GM18909 (cell line): Measurements from ENCODE around the gene CAPN11.
"Not testable (repeated sequence)": the region's sequence is repeated elsewhere in the genome, so short reads cannot be mapped to it uniquely, and the experiment has no call there.

Source experiments
- ATAC-seq: cut with Tn5 transposase; IDR thresholded peaks from one replicate; pipeline ENCODE4 v1.9.1; 2021; ENCODE audit warnings: mild to moderate bottlenecking; ENCODE audit not compliant: unreplicated experiment, poor library complexity

Gene CAPN11

DNA sequence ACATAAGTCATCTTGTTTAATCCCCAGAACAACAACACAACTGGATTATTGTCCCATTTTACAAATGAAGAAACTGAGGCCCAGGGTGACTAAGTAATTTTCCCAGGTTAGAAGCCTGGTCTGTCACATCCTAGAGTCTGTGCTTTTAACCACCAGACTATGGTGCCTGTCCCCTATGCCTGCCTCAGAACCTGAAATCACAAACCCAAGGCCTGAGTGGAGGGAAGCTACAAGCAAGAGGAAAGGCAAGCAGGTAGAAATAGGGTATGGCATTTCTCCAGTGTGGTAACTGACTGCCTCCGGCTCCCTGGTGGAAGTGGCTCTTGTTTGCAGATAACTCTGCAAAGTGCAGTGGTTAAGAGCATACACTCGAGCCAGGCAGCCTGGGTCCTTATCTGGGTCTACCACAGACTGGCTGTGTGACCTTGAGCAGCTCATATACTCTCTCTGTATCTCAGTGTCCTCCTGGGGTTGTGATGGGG, 28.7 kb upstream of the CAPN11 start:
- ATAC-seq: no peak

DNA sequence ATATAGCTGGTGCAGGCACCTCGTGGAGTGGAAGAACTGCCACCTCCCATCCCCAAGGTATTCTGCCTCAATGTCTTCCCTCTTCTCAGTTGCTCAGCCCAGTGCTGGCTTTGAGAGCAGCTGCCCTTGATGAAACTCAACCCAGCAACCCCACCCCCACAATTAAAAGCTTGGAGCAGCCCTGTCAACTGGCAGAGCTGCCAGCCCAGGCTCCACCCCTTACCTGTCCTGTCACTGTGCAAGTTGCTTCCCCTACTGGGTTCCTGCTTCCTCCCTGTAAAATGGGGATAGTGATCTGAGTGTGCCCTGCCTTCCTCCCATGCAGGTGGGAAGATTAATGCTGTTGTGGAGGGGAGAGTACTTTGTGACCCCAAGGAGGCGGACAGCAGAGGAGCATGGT, 26.7 kb upstream of the CAPN11 start:
- no peak for ATAC-seq

DNA sequence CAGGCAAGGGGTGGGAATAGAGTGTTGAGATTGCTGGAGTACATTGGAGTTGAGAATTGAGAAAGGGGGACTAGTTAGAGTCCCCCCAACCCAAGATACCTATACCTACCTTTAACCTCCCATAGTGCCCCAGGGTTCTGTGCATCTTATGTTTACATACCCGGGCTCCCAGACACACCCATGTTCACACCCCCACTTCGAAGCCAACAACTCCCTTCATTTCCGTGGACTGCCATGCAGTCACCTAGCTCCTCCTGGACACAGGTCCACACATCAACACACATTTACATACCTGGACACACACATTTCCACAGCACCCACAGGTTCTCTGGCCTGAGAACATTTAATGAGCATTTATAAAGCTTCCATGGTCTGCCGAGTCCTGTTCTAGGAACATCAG, 26.1 kb upstream of the CAPN11 start:
- ATAC-seq: no peak

- ATAC-seq: no peak
Observed at GRCh38 chr6:44133003-44133931, 25.4 kb upstream of the CAPN11 start.

- no peak for ATAC-seq
Observed at GRCh38 chr6:44133981-44134711, 24.5 kb upstream of the CAPN11 start.

- no peak for ATAC-seq
Observed at GRCh38 chr6:44135173-44135758, 23.4 kb upstream of the CAPN11 start.

DNA sequence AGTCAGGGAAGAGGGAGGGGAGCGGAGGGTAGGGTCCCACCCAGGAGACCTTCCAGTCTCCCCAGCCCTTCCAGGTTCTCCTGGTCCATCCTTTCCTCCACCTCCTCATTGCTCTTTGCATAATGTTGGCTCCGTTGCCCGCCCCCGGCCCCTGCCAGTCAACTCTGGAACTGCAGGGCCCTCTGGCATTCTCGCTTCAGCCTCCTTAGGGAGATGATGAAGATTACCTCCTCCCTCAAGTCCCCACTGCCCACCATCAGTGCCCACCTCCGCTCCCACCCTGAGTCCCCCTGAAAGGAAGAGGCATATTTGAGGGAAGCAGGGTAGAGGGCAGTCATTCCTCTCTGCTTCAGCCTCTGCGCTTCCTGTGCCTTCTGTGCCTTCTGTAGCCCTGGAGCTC, 22.7 kb upstream of the CAPN11 start:
- no peak for ATAC-seq

DNA sequence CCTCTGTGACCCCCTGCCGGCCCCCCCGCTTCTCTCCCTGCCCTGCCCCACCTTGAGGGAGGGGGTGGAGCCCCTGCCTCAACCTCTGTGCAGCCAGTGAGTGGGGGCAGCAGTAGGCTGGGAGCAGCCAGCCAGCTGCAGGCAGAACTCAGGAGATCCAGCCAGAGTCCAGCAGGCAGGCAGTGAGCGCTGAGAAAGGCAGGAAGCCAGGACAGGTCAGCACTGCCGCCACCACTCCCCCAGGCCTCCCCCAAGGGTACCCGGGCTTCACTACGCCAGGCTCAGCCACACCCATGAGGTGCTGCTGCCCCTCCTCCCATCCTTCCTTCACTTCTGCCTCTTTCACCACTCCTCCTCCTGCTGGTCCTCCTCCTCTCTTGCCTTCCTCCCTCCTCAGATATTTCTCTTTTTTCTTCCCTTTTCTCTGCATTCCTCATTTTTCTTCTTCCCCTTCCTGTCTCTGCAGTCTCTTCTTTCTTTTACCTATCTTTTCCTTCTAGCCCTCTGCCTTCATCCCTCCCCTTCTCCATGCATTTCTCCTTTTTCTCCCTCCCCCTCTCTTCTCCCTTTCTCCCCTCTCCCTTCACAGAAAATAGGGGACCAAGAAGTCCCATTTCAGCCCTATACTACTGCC, 19.8 kb upstream of the CAPN11 start:
- ATAC-seq: no peak

- ATAC-seq: no peak
Observed at GRCh38 chr6:44139351-44139743, 19.3 kb upstream of the CAPN11 start.

DNA sequence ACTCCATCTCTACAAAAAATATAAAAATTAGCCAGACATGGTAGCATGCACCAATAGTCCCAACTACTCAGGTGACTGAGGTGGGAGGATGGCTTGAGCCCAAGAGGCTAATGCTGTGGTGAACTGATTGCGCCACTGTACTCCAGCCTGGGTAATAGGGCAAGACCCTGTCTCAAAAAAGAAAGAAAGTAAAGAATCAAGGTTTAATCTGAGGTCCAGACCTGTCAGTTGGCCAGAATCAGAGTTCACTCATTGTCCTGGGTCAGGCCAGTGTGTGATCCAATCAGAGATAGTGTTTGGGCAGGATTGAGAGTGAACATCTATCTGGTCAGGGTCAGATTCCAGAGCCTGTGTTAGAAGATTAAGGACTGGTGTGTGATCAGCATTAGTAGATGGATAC, 15.8 kb upstream of the CAPN11 start:
- ATAC-seq: no peak

- no peak for ATAC-seq
Observed at GRCh38 chr6:44143731-44144130, 14.9 kb upstream of the CAPN11 start.

DNA sequence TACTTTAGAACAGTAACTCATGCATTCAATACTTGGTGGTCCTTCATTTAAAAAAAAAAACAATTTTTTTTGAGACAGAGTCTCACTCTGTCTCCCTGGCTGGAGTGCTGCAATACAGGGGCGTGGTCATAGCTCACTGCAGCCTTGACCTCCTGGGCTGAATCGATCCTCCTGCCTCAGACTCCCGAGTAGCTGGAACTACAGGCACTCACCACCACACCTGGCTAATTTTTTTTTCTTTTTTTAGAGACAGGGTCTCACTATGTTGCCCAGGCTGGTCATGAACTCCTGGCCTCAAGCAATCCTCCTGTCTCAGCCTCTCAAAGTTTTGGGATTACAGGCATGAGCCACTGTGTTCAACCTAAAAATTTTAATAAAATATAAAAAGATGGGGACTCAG, 14.1 kb upstream of the CAPN11 start:
- ATAC-seq: not testable (repeated sequence)

DNA sequence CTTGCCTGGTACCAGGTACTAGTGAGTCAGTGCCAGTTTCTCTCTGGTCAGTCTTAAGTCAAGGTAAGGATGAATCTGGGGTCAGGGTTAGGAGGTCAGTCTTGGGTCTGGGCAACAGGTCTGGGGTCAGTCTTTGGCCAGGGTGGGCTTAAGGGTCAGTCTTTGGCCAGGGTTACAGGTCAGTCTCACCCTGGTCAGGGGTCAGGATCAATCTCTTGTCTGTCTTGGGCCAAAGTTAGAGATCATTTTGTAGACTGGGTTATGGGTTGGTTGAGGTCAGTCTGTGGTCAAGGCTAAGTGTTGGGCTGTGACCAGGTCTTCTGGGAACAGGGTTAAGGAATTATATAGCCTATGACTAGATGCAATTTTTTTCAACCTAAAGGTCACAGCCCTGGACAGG, 12.8 kb upstream of the CAPN11 start:
- no peak for ATAC-seq

DNA sequence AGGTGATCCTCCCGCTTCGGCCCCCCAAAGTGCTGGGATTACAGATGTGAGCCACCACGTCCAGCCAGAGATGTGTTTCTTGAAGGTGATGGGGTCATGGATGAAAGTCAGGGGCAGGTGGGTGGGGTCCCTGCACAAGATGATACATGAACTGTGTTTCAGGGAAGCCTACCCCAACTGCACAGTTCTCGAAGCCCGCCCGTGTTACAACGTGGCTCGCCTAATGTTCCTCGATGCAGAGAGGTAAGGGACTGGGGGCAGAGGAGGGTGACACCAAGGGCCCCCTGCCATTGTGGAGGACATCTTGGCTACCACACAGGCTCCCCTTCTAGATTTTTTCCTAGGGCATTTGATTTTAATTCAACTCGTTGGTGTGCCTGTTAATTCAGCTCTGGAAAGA, 11.9 kb upstream of the CAPN11 start:
- no peak for ATAC-seq

GRCh38 chr6:44147256-44147655, 11.4 kb upstream of the CAPN11 start:
- ATAC-seq: no peak

- ATAC-seq: no peak
Observed at GRCh38 chr6:44148306-44148705, 10.3 kb upstream of the CAPN11 start.

- ATAC-seq: no peak
Observed at GRCh38 chr6:44149369-44150012, 9.1 kb upstream of the CAPN11 start.

DNA sequence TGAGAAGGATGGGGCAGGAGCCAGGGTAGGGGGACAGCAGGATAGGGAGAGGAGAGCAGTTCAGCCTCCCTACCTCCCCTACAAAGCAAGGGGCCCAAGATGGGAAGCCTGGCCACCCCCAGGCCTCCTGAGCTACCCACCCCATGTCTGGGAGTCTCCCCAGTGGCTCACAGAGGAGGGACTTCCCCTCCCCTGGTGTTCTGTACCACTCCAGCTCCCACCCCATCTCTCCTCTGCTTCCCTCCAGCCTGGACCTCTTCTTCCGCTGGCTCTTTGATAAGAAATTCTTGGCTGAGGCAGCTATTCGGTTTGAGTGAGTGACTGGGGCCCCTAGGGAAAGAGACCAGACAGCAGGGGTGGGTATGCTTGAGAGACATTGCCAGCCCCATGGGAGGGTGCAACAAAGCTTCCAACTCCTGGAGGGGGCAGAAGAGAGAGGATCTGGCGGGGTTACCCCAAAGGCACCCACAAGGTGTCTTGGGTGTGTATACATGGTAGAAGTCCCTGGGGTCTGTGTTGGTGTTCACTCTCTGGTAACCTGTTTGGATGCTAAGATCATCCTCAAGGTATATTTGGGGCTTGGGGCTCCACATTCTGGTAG, 8.2 kb upstream of the CAPN11 start:
- no peak for ATAC-seq

DNA sequence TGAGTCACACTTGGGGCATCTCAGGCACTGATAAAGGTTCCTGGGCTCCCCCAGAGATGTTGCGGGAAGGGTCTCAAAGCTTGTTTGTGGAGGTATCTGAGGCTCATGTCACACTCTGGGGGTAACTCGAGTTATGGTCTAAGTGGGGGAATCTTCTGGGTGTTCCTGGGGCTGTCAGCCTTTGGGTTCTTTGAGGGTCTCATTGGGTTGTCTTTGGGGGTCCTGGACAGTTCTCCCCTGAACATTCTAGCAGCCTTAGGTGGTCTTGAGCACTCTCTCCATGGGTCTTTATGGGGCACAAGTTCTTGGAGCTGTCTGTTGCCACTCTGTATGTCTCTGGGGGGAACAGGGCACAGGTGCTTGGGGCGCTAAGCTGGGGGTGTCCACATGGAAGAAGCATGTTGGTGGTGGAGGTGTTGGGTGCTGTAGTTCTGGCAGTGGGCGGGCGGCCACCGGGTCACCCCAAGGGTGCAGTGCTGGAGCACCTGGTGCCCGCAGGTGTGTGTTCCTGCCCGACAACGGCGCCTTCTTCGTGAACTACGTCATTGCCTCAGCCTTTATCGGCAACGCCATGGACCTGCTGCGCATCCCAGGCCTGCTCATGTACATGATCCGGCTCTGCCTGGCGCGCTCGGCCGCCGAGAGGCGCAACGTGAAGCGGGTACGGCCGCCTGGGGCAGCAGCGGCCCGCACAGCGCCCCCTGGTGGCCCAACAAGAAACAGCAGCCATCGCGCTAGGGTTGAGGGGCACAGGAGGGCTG, 7.1 kb upstream of the CAPN11 start:
- peak; percentile 75 for ATAC-seq
